IMR-90 (cell line): Measurements from ENCODE around the gene EXO1.

ENCODE experiments used
- NFE2L2 ChIP-seq: fragments of 150-350 bp; IDR thresholded peaks from 2 replicates; pipeline ENCODE4 v1.6.1; 2016; ENCODE audit warnings: low read depth, mild to moderate bottlenecking, low read length
- POLR2A ChIP-seq: IDR thresholded peaks from 2 replicates; pipeline ENCODE4 v1.6.1; 2012; ENCODE audit warnings: mild to moderate bottlenecking, low read depth, low read length
- RAD21 ChIP-seq: IDR thresholded peaks from 2 replicates; pipeline ENCODE4 v1.6.1; 2012; ENCODE audit warnings: low read length, improper control_type of control experiment
- RFX5 ChIP-seq: IDR thresholded peaks from 2 replicates; pipeline ENCODE4 v1.8.0; 2012; ENCODE audit warnings: low read depth, mild to moderate bottlenecking, low read length, moderate library complexity
- SMC3 ChIP-seq: fragments of 150-350 bp; IDR thresholded peaks from 2 replicates; pipeline ENCODE4 v1.6.1; 2016; ENCODE audit warnings: low read depth, mild to moderate bottlenecking, antibody characterized with exemption, low read length, moderate library complexity
- TF ChIP-seq, protein P1 (sequence below): conservative IDR thresholded peaks from 2 replicates; pipeline ENCODE4 v1.5.1; 2012; ENCODE audit warnings: mild to moderate bottlenecking, low read depth, low read length, improper control_type of control experiment
- TF ChIP-seq, protein P2 (sequence below): fragments of 150-350 bp; IDR thresholded peaks from 2 replicates; pipeline ENCODE4 v1.6.1; 2017; ENCODE audit warnings: mild to moderate bottlenecking, antibody characterized with exemption, low read length, low read depth

DNA sequence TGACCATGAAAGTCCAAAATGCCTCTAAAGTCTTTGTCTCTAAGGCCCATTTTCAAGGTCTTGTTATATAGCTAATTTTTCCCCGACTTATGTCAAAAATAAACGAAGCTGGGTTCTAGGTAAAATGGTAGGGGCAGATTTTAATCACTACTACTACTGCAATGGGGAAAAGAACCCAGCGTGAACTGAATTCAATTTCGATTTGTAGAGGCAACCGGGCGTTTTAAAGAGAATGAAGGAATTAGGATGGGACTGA lies 536 bp upstream of the EXO1 start:
- TF ChIP-seq, protein P1, sequence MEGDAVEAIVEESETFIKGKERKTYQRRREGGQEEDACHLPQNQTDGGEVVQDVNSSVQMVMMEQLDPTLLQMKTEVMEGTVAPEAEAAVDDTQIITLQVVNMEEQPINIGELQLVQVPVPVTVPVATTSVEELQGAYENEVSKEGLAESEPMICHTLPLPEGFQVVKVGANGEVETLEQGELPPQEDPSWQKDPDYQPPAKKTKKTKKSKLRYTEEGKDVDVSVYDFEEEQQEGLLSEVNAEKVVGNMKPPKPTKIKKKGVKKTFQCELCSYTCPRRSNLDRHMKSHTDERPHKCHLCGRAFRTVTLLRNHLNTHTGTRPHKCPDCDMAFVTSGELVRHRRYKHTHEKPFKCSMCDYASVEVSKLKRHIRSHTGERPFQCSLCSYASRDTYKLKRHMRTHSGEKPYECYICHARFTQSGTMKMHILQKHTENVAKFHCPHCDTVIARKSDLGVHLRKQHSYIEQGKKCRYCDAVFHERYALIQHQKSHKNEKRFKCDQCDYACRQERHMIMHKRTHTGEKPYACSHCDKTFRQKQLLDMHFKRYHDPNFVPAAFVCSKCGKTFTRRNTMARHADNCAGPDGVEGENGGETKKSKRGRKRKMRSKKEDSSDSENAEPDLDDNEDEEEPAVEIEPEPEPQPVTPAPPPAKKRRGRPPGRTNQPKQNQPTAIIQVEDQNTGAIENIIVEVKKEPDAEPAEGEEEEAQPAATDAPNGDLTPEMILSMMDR = no peak
- TF ChIP-seq POLR2A (no peak), SMC3 (no peak), NFE2L2 (no peak), RAD21 (no peak), RFX5 (no peak)
- TF ChIP-seq, protein P2, sequence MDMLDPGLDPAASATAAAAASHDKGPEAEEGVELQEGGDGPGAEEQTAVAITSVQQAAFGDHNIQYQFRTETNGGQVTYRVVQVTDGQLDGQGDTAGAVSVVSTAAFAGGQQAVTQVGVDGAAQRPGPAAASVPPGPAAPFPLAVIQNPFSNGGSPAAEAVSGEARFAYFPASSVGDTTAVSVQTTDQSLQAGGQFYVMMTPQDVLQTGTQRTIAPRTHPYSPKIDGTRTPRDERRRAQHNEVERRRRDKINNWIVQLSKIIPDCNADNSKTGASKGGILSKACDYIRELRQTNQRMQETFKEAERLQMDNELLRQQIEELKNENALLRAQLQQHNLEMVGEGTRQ = no peak
